HepG2 (cell line): ENCODE data around the gene PLD3. TPM values are rescaled to one million over a fixed set of nuclear protein-coding genes. Genes with fewer than 3 reads are reported as not detected.
"Not testable (repeated sequence)": the region's sequence is repeated elsewhere in the genome, so short reads cannot be mapped to it uniquely, and the experiment has no call there.

Experiments
- ATAC-seq: fragments of 200-7000 bp; cut with Tn5 transposase; 3 replicates; pipeline ENCODE4 v1.9.1; 2020; ENCODE audit warnings: mild to moderate bottlenecking, moderate library complexity
- BruUV-seq: library from RNA; stranded (reverse); fragments of 400-500 nt; replicated peaks from 2 replicates; lab custom pipeline; 2021; lab: Mats Ljungman, UMichigan
- CTCF ChIA-PET: fragments of 300-600 bp; formaldehyde crosslinking; extraction: SDS; loops from one replicate; lab custom pipeline; 2021; ENCODE audit warnings: low total read pairs, inconsistent platforms, low intra/inter-chr PET ratio; lab: Yijun Ruan, JAX
- POLR2A ChIA-PET: fragments of 350-600 bp; sonication (Branson Sonifier 250); formaldehyde crosslinking; loops from one replicate; lab custom pipeline; 2020; ENCODE audit warnings: antibody characterized with exemption, inconsistent platforms; lab: Yijun Ruan, JAX
- DNase-seq: peaks from one replicate; pipeline ENCODE4 v3.0.0-alpha.2; 2015; ENCODE audit warnings: low spot score
- FAIRE-seq: peaks from 3 replicates; lab custom pipeline; 2011; peaks lifted over from hg19 to GRCh38; lab: Jason Lieb, UNC
- H2AFZ ChIP-seq: one replicate; pipeline ENCODE4 v1.6.1; 2011; ENCODE audit warnings: low read length, inconsistent platforms
- H3K27ac ChIP-seq: fragments of 300-600 bp; 3 replicates; pipeline ENCODE4 v1.8.0; 2011; ENCODE audit warnings: mixed run types, mild to moderate bottlenecking, mixed read lengths, low read length, inconsistent platforms; ENCODE audit not compliant: insufficient read depth; ENCODE audit errors: extremely low read length
- H3K27me3 ChIP-seq, 2 experiments: fragments of 200-600 bp in 1 of 2; 2 replicates in 1 of 2; 3 replicates in 1 of 2; pipeline versions ENCODE4 v1.6.0 to v1.8.0; 2011; ENCODE audit warnings: low read length in 2 of 2, mild to moderate bottlenecking in 2 of 2, moderate library complexity in 2 of 2, inconsistent platforms in 1 of 2; ENCODE audit not compliant: insufficient read depth in 2 of 2, control insufficient read depth in 1 of 2
- H3K36me3 ChIP-seq, 2 experiments: fragments of 200-600 bp in 1 of 2; replicated peaks in 1 of 2; 2 replicates in 1 of 2; 3 replicates in 1 of 2; pipeline versions ENCODE4 v1.5.1 to v1.8.0; 2011; ENCODE audit warnings: low read length in 2 of 2, inconsistent platforms in 1 of 2; ENCODE audit not compliant: insufficient read depth in 2 of 2, control insufficient read depth in 1 of 2
- H3K4me1 ChIP-seq: 2 replicates; pipeline ENCODE4 v1.5.1; 2012; ENCODE audit warnings: low read length, inconsistent platforms; ENCODE audit not compliant: insufficient read depth
- H3K4me2 ChIP-seq: 2 replicates; pipeline ENCODE4 v1.6.0; 2011; ENCODE audit warnings: low read depth, low read length, inconsistent platforms
- H3K4me3 ChIP-seq, 3 experiments: fragments of 200-600 bp in 1 of 3; sonication (generic), shearing (Covaris generic) in 1 of 3; replicated peaks in 1 of 3; 2 replicates each; pipeline ENCODE4 v1.5.1; 2011 to 2016; ENCODE audit warnings: low read length in 3 of 3, inconsistent platforms in 2 of 3, low read depth in 2 of 3, mild to moderate bottlenecking in 2 of 3, control low read depth in 1 of 3, mixed read lengths in 1 of 3; ENCODE audit not compliant: insufficient read depth in 1 of 3
- H3K79me2 ChIP-seq: one replicate; pipeline ENCODE4 v1.6.1; 2011; ENCODE audit warnings: low read length, inconsistent platforms; ENCODE audit not compliant: insufficient read depth
- H3K9ac ChIP-seq: 2 replicates; pipeline ENCODE4 v1.6.0; 2011; ENCODE audit warnings: mild to moderate bottlenecking, low read depth, low read length, inconsistent platforms; ENCODE audit not compliant: insufficient read depth
- H3K9me3 ChIP-seq: 2 replicates; pipeline ENCODE4 v1.5.1; 2012; ENCODE audit warnings: mild to moderate bottlenecking, low read length
- H4K20me1 ChIP-seq: 2 replicates; pipeline ENCODE4 v1.6.0; 2011; ENCODE audit warnings: inconsistent platforms, mild to moderate bottlenecking, low read length, moderate library complexity; ENCODE audit not compliant: insufficient read depth
- NKX3-1 ChIP-seq: sonication (generic); formaldehyde crosslinking; IDR thresholded peaks from 2 replicates; pipeline ENCODE4 v1.5.0; 2020; ENCODE audit warnings: missing genetic modification reagents
- ZNF121 ChIP-seq: sonication (generic); formaldehyde crosslinking; IDR thresholded peaks from 2 replicates; pipeline ENCODE4 v1.5.0; 2020; ENCODE audit warnings: mild to moderate bottlenecking, missing genetic modification reagents
- ZNF768 ChIP-seq: sonication (generic); formaldehyde crosslinking; IDR thresholded peaks from 2 replicates; pipeline ENCODE4 v1.4.0; 2020; ENCODE audit warnings: missing genetic modification reagents
- WGBS: methylation state at CpG from one replicate; pipeline ENCODE4 v1.1.6; 2017; ENCODE audit warnings: low lambda C conversion rate; 5-methylcytosine and 5-hydroxymethylcytosine counted together
- in situ Hi-C: cut with HindIII; loops from 2 replicates; pipeline ENCODE4 v1.10.0; 2017; ENCODE audit warnings: low pct_unique_long_range_greater_than_20kb; ENCODE audit not compliant: extremely low pct_ligation_motif_present
- intact Hi-C: fragments of 100-400 bp; cut with micrococcal nuclease; formaldehyde crosslinking; loops from one replicate; pipeline ENCODE4 v1.10.0; 2022; ENCODE audit not compliant: unreplicated experiment
- polyA plus RNA-seq, 8 experiments: library from polyadenylated mRNA; depleted of rRNA in 3 of 8; stranded (reverse) in 7 of 8; unstranded in 1 of 8; fragments of >200 nt; fragmentation: Illumina TruSeq in 4 of 8; extraction: Trizol in 4 of 8; gene quantifications; 2 replicates each; pipeline versions ENCODE4 v1.2.1 to v1.2.3, GENCODE V29; 2011 to 2016; ENCODE audit warnings: low read depth in 4 of 8, missing spikeins in 1 of 8, mixed read lengths in 1 of 8; ENCODE audit not compliant: insufficient read depth in 1 of 8
- total RNA-seq, 5 experiments: library from RNA; depleted of rRNA; stranded (reverse); fragments of >200 nt; fragmentation: Illumina TruSeq; extraction: Trizol; gene quantifications; 2 replicates each; pipeline ENCODE4 v1.2.3, GENCODE V29; 2016; ENCODE audit warnings: low read depth in 1 of 5
- TF ChIP-seq, protein P1 (sequence below): sonication (generic); formaldehyde crosslinking; IDR thresholded peaks from 2 replicates; pipeline ENCODE4 v1.4.0; 2020; ENCODE audit warnings: missing genetic modification reagents

Gene PLD3
- total and polyA plus RNA-seq, 2 of the 13 experiments (the other 11 are each of a cell fraction or from before 2014, with no cell fraction given), result 45.7 to 164 TPM

DNA sequence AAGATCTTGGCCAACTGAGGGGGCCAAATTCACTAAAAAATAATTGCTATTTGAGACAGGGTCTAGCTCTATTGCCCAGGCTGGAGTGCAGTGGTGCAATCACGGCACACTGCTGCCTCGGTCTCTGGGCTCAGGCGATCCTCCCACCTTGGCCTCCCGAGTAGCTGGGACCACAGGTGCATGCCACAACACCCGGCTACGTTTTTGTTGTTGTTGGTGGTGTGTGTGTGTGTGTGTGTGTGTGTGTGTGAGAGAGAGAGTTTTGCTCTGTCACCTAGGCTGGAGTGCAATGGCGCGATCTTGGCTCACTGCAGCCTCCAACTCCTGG, 60.1 kb downstream of the PLD3 start:
- BruUV-seq, H3K9me3 ChIP-seq, DNase-seq, FAIRE-seq, ATAC-seq, H3K36me3 ChIP-seq, in situ Hi-C loops, H3K9ac ChIP-seq, H3K4me2 ChIP-seq, H4K20me1 ChIP-seq, H3K27ac ChIP-seq, H2AFZ ChIP-seq, CTCF ChIA-PET, H3K4me3 ChIP-seq, intact Hi-C loops, H3K79me2 ChIP-seq: not testable (repeated sequence)
- peaks cover 37% of the 10 kb centered on the region for H3K4me1 ChIP-seq
- peak; percentile 27; the same call in 1 of the 2 replicates for TF ChIP-seq ZNF768 (CRISPR knock-in tag)
- TF ChIP-seq ZNF121 (CRISPR knock-in tag), result peak; percentile 79
- POLR2A ChIA-PET, result interaction anchor here (1.4 to 1.7 kb wide), 2 partner anchors 12 to 17 kb away, joined by 3 read pairs; partner anchors contain the start of gene SERTAD1
- H3K27me3 ChIP-seq, result peaks cover 2 to 23% of the 10 kb centered on the region in 2 experiments; a peak in 3 of 5 replicates
- 37% methylated on average over 5 of the region's 8 CpGs for WGBS

DNA sequence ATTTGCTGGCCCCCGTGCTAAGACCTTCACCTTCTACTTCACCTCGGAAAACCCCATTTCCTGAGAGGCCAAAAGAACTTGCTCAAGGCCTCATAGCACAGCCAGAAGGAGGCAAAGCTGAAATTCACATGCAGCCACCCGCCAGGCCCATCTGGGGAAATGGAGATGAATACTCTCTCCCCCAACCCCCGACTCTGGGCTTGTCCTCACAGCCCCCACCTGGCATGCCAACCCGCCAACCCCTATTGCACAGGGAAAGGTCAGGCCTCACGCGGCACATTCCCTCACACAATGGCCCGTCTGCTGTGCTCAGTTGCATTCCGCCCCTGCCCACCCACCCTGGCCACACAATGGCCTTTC, 61.5 kb downstream of the PLD3 start:
- BruUV-seq, result no TSS peak
- ChIA-PET CTCF (no interaction called here), POLR2A (interaction anchor here (3.6 kb wide), 1 partner anchor 11 kb away, joined by 14 read pairs; no protein-coding TSS in a partner anchor)

More for the DNA sequence above, 61.5 kb downstream of the PLD3 start:
- Histone ChIP-seq H3K9ac (no peak overlapping the region), H3K79me2 (no peaks in the 10 kb centered on the region), H3K4me1 (peaks cover 37% of the 10 kb centered on the region), H2AFZ (no peak overlapping the region), H3K4me2 (no peak overlapping the region), H3K27ac (no peak overlapping the region), H3K27me3 (peaks cover 2 to 27% of the 10 kb centered on the region in 2 experiments; a peak in 3 of 5 replicates), H3K36me3 (no peaks in the 10 kb centered on the region), H4K20me1 (no peaks in the 10 kb centered on the region), H3K9me3 (no peaks in the 10 kb centered on the region), H3K4me3 (no peak overlapping the region)
- FAIRE-seq (no peak), DNase-seq (no peak), ATAC-seq (no peak)
- WGBS, result 18% methylated on average over 3 of the region's 9 CpGs
- intact Hi-C loops, result no loop called here
- in situ Hi-C loops, result no loop called here
- TF ChIP-seq, protein P1, sequence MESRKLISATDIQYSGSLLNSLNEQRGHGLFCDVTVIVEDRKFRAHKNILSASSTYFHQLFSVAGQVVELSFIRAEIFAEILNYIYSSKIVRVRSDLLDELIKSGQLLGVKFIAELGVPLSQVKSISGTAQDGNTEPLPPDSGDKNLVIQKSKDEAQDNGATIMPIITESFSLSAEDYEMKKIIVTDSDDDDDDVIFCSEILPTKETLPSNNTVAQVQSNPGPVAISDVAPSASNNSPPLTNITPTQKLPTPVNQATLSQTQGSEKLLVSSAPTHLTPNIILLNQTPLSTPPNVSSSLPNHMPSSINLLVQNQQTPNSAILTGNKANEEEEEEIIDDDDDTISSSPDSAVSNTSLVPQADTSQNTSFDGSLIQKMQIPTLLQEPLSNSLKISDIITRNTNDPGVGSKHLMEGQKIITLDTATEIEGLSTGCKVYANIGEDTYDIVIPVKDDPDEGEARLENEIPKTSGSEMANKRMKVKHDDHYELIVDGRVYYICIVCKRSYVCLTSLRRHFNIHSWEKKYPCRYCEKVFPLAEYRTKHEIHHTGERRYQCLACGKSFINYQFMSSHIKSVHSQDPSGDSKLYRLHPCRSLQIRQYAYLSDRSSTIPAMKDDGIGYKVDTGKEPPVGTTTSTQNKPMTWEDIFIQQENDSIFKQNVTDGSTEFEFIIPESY (CRISPR knock-in tag), result peak; percentile 27; the same call in 1 of the 2 replicates
- TF ChIP-seq NKX3-1 (CRISPR knock-in tag), result no peak
